SK-MEL-5 (cell line): ENCODE data around the gene GNB1L. TPM values are rescaled to one million over a fixed set of nuclear protein-coding genes. Genes with fewer than 3 reads are reported as not detected.
"Not testable (repeated sequence)": the region's sequence is repeated elsewhere in the genome, so short reads cannot be mapped to it uniquely, and the experiment has no call there.

Source experiments
- DNase-seq: peaks from one replicate; pipeline ENCODE4 v3.0.0-alpha.2; 2016; ENCODE audit warnings: low read depth, low spot score
- in situ Hi-C: cut with HindIII; loops from 2 replicates; pipeline ENCODE4 v1.10.0; 2016; ENCODE audit warnings: low sequenced_read_pairs, high pct_unique_total_duplicates, low pct_unique_long_range_greater_than_20kb
- total RNA-seq: library from RNA; depleted of rRNA; stranded (reverse); fragments of >200 nt; shearing (Covaris generic); gene quantifications from 2 replicates; pipeline ENCODE4 v1.2.3, GENCODE V29; 2014

The GNB1L gene
- total RNA-seq, 1 experiment from 2014 or later, result 8.7 TPM

DNA sequence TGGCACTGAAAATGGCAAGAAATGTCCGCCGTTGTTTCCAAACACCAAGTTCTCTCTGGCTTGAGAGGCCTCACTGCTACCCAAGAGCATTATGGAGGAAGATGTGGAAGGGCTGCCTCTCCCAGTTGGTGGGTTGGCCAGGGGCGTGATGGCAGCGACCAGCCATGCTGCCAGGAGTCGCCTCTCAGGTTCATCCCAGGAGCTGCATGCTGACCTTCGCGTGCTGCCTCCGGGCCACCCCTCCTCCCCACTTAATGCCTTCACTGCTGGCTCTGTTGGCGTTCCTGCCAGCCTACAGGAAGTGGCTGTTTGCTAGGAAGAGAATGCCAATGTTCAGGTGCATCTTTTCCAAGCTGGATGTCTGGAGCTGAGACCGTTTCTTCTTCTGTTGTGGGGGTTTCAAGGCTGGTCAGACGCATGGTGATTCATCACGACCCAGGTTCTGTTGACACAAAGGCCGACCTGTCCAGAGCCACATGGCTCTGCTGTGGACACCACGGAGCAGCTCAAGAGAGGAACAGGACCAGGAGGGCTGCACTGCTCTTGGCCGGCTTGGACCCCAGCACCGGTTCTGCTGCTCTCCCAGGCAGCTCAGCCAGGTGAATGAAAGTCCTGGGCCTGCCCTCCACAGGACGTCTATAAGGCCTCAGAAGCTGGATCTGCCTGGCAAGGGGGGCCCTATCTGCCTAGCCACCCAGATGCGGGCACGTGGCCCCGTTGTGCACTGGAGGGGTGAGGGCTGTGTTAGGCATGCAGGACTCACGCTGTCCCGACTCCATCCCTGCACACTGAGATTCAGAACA, 69.0 kb downstream of the GNB1L start:
- in situ Hi-C loops, result no loop called here

DNA sequence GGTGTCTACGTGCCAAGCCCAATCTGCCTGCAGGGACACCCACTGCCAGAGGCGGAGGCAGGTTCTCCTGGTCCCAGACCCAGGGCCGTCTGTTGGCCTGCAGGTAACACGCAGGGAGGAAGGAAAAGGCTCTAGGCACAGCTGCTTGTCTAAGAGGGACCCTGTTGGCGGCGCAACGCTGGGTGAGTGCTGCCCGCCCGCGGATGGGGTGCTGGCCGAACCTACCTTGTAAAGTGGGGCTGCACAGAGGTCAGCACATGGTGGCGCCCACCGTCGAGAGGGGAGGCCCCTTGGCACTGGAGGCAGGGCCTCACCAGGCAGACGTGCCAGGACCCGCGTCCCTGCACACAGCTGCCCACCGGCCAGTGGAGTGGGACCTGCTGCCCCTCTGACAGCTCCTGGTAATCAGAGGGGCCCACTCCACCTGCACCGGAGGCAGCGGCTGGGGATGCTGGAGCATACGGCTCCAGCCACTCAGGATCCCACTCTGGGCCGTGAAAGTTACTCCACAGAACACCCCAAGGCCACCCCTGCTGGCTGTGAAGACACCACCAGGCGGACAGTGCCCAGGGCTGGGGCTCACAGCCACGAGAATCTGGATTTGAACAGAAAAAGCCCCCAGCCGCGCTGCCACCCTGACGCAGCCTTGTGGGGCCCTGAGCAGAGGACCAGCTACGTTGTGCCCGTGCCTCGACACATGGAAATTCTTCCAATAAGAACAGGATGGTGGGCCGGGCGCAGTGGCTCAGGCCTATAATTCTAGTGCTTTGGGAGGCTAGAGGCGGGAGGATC, 70.1 kb downstream of the GNB1L start:
- in situ Hi-C loops, result no loop called here
- no peak for DNase-seq

More for the DNA sequence above, 69.0 kb downstream of the GNB1L start:
- no peak for DNase-seq

GRCh38 chr22:19783586-19784383, 70.9 kb downstream of the GNB1L start:
- no peak for DNase-seq
- in situ Hi-C loops, result no loop called here

- in situ Hi-C loops, result no loop called here
These were observed 72.1 kb downstream of the GNB1L start for GRCh38 chr22:19782533-19782932.

GRCh38 chr22:19779685-19780268, 74.9 kb downstream of the GNB1L start:
- in situ Hi-C loops, result no loop called here
- peak; percentile 62 for DNase-seq

More at GRCh38 chr22:19782533-19782932, 72.1 kb downstream of the GNB1L start:
- no peak for DNase-seq

DNA sequence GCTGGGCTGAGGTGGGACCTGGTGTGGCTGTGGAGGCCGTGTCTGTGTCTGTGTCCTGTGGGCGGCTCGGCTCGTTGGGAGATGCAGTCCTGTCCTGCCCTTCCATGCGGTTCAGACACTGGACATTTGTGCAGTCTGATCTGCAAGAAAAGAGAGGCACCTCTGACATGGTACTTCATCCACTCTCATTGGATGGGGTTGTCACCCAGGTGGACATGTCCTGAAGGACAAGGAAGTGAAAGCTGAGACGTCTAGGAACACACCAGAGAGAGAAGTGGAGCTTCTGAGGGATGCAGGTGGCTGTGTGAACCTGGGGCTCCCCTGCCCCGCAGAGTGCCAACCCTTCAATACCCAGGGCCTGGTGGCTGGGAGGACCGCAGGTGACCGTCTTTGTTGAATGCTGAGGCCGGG, 75.7 kb downstream of the GNB1L start:
- in situ Hi-C loops, result no loop called here
- DNase-seq, result no peak

- DNase-seq, in situ Hi-C loops: not testable (repeated sequence)
These were observed 77.5 kb downstream of the GNB1L start for GRCh38 chr22:19777192-19777591.

DNA sequence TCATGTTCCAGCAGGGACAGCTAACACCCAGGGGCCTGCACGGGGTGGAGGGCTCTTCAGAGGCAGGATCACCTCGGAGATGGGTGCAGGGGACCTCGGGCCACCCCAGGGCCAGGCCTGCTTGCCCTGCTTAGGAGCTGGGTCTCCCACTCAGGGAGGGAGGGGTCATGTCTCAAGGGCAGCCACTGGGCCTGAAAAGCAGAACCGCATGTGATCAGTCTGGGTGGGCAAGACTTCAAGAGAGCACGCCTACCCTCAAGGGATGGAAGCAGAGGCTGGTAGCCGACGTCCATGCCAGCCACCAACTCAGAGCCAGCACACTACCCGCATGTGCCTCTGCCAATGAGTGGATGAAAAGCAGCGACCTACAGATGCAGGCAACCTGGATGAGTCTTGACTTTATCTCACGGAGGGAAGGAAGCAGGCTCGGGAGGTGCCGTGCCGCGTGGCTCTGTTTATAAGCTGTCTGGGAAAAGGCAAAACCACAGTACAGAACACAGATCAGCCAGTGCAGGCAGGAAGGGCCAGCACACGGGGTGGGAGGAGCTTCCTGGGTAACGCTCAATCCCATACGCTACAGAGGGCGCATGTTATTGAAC, 78.1 kb downstream of the GNB1L start:
- in situ Hi-C loops, result no loop called here
- DNase-seq, result no peak

- in situ Hi-C loops, result no loop called here
- DNase-seq, result no peak
These were observed 79.0 kb downstream of the GNB1L start for GRCh38 chr22:19775496-19776325.

GRCh38 chr22:19774628-19775027, 80.0 kb downstream of the GNB1L start:
- no peak for DNase-seq
- in situ Hi-C loops, result no loop called here

DNA sequence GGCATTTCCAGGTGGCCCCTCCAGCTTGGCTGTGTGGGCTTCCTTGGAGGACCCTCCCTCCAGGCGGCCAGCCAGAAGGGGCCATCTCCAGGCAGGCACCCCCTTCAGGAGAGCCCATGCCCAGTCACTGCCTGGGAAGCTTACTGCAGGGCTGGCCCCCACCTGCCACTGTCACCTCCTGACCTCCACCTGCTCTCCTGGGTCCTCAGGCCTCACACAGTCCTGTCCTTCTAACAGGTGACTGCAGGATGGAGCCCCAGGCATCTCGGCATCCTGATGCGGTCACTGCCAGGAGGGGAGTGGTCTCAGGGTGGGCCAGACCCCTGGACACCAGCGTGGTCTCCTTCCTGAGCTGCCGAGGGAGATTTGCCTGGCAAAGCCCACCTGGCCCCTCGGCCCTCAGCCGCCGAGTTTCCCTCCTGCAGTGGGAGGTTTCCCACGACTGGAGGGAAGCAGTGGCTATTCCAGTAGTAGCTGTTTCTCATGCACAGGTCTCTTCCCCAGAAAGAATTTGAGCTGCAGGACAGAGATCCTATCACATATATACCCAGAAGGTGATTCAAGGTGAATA, 81.1 kb downstream of the GNB1L start:
- no peak for DNase-seq
- in situ Hi-C loops, result no loop called here

GRCh38 chr22:19772673-19773469, 81.8 kb downstream of the GNB1L start:
- DNase-seq, result no peak
- in situ Hi-C loops, result no loop called here

DNA sequence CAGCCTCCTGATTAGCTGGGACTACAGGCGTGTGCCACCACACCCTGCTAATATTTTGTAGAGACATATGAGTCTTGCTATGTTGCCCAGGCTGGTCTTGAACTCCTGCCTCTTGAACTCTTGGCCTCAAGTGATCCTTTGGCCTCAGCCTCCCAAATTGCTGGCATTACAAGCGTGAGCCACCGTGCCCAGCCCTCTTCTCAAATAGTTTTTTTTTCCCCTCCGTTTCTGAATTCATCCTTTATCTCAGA, 82.3 kb downstream of the GNB1L start:
- in situ Hi-C loops, result no loop called here
- DNase-seq, result no peak

DNA sequence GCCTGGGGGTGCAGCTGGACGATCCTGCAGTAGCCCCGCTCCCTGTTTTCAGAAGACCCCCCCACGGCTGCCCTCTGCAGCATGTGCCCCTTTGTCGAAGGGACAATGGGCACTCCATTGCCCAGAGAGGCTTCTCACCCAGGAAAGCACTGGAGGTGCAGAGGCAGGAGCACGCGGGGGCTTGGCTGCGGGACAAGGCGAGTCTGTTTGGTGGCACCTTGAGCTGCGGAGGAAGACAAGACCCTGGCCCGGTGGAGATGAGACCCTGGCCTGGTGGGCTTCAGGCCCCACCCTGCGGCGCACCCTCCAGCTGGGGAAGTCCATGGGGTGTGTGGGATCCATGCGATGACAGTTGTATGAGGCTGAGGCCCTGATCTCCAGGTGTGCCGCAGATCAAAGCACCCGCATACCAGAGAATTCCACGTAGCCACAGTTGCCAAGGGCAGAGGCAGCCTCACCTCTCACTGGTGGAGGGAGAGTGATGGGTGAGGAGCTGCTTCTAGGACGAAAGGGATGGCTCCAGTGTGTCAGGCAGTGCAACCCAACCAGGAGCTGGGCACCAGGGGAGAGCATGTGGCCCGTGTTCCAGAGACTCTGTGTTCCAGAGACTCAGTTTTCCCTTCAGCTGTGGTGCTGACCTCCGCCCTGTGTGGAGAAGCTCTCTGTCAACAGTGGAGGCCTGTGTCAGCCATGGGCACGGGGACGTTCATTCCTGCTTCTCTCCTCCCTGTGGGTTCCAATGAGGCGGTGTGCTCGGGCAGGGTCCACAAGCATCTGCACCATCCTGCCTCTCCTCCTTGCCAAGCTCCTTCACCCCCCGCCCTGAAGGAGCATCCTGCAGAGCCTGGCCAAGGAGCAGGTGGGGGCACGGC, 84.1 kb downstream of the GNB1L start:
- DNase-seq, result no peak
- in situ Hi-C loops, result no loop called here

DNA sequence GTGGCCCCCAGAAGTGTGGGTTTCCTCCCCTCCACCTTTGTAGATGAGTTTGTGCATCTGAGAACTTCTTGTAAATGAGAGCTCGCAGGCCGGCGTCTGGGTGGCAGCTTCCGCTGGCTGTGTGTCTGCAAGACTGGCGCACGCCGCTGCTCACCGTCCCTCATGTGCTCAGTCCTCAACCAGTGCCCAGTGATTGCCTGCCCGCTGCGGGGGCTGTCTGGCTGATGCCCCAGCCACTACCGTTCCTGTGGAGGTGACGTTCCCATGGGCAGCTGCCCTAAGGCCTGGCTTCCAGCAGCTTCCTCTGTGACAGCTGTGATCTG, 85.3 kb downstream of the GNB1L start:
- in situ Hi-C loops, result no loop called here
- no peak for DNase-seq
